GM08714 (cell line): ENCODE results near the gene DSCAML1.

Experiments
- H3K4me3 ChIP-seq: fragments of 200-500 bp; sonication (Bioruptor generic); 2 replicates; pipeline ENCODE4 v1.5.1; 2014; ENCODE audit warnings: mild to moderate bottlenecking, low read length, inconsistent platforms
- ZNF274 ChIP-seq: IDR thresholded peaks from 2 replicates; pipeline ENCODE4 v1.6.1; 2012; ENCODE audit warnings: mild to moderate bottlenecking, low read depth, low read length

The DSCAML1 gene

GRCh38 chr11:117730208-117730800 lies 66.7 kb downstream of the DSCAML1 start:
- no peak overlapping the region for H3K4me3 ChIP-seq
- no peak for TF ChIP-seq ZNF274

DNA sequence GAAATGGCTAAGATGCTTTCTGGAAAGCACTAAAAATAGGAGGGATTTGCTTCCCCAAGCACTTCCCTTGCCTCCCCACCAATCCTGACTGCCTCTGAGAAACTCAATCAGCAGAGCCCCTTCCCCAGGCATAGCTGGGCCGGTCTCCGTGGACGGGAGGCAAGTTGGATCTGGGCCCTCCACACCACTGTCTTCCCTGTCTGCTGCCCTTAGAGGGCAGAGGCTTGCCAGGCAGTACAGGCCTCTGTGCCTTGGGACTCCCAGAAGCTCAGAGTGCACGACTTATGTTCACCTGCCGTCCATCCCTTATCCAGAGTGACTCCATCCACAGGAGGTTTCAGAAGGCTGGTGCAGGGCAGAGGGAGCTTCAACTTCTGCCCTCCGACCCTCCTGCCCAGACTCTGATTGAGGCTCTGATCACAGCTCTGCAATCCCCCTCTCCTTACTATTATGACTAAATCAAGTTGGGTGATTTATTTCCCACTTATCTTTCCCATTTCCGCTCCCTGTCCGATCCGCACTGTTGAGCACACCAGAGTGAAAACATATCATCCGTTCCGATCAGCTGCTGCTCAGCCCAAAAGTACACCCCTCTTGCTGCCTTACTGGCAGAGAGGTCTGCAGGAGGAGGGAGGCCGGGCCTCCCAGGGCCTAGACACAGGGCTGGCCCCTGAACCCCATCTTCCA lies 71.8 kb downstream of the DSCAML1 start:
- TF ChIP-seq ZNF274: no peak

DNA sequence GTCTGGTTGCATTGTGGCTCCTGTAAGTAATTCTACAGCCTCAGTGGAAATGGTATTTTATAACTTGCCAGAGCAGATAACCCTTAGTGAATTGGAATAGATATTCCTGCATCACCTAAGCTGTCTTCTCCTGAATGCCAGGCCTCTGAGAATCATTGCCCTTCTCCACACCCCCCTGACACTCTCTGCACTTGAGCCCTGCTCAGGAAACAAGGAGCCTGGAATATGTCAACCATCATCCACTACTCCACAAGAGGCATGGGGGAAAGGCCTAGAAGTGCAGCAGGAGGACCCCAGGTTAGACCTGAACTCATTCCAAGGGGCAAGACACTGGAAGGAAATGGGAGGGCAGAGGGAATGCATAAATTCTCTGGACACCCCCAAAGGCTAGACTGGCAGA lies 72.4 kb downstream of the DSCAML1 start:
- no peak overlapping the region for H3K4me3 ChIP-seq
- no peak for TF ChIP-seq ZNF274

More for the DNA sequence above, 71.8 kb downstream of the DSCAML1 start:
- H3K4me3 ChIP-seq: no peak overlapping the region

DNA sequence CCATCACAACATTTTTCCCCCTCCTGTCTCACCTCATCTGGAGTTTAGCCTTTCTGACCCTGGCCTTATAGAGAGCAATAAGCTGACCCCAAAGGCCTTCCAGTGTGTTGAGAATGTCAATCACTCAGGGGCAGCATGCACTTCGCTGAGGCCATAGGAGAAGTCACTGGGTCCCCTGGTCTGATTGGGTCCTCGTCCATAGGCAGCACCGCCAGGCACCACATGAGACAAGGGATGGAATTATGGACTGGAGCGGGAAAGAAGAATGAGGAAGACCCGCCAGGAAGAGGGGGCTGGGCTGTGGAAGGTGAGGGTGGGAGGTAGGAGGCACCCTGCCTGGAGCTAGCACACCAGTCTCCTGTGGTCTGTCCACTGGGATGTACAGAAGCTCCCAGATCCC lies 72.9 kb downstream of the DSCAML1 start:
- no peak for TF ChIP-seq ZNF274
- no peak overlapping the region for H3K4me3 ChIP-seq

DNA sequence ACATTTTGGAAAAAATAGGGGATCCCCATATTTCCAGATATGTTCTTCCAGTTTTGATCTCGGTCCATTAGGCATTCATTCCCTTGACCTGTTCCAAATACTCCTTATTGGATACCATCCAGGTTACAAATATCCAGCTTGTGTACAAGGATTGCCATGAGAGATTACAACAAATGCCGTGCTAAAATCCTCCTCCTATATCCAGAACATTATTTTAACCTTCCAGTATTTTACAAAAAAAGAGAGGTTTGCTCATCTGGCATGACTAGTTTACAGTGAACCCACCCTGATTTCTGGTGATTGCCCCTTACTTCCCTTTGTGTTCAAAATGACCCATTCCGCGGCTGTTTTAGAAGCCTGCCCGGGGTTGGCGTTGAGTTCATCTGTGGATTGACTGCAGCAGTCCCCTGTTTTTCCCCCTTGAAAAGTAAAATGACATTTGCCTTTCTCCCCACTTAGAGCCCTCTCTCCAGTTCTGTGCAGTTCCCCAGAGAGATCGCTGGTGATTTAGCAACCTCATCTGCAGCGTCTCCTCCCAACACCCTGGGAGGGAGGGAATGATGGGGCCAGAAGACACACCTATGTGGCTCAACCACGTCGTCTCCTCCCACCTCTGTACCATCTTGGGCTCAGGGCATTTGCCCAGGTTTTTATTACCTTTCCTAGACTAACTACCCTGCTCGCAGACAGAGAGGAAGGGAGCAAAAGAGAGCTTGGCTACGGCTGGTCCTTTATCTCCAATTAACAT lies 73.6 kb downstream of the DSCAML1 start:
- TF ChIP-seq ZNF274: no peak
- no peak overlapping the region for H3K4me3 ChIP-seq

DNA sequence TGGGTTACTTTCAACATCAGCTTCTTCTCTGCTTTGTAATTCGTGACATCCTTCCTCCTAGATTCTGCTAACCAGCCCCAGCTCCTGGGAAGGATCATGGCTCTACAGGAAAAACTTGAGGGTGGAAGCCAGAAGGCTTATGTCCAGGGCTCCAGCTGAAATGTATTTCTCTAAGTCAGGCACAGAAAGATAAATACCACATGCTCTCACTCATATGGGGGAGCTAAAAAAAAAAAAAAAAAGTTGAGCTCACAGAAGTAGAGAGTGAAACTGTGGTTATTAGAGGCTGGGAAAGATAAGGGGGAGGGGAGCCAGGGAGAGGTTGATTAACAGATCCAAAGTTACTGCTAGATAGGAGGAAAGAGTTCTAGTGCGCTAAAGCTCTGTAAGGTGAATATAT lies 74.9 kb downstream of the DSCAML1 start:
- no peak for TF ChIP-seq ZNF274
- no peak overlapping the region for H3K4me3 ChIP-seq

- no peak overlapping the region for H3K4me3 ChIP-seq
- TF ChIP-seq ZNF274: no peak
Measured at GRCh38 chr11:117720061-117720511, 76.9 kb downstream of the DSCAML1 start.

DNA sequence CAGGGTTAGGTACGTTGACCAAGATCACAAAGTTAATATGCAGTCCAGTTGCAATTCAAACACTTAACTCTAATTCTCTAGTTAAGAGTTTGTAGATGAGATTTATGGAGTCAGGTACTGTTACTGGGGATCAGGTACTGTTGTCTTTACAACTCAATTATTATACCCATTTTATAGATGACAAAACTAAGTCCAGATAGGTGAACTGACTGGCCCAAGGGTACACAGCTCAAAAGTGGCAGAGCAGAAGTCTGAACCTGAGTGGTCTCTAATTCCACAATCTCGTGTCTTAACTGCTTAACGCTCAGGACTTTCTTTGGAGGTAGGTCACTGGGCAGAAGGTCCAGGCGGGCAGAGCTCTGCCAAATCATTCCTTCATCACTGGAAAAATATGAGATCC lies 77.5 kb downstream of the DSCAML1 start:
- no peak for TF ChIP-seq ZNF274
- H3K4me3 ChIP-seq: no peak overlapping the region

DNA sequence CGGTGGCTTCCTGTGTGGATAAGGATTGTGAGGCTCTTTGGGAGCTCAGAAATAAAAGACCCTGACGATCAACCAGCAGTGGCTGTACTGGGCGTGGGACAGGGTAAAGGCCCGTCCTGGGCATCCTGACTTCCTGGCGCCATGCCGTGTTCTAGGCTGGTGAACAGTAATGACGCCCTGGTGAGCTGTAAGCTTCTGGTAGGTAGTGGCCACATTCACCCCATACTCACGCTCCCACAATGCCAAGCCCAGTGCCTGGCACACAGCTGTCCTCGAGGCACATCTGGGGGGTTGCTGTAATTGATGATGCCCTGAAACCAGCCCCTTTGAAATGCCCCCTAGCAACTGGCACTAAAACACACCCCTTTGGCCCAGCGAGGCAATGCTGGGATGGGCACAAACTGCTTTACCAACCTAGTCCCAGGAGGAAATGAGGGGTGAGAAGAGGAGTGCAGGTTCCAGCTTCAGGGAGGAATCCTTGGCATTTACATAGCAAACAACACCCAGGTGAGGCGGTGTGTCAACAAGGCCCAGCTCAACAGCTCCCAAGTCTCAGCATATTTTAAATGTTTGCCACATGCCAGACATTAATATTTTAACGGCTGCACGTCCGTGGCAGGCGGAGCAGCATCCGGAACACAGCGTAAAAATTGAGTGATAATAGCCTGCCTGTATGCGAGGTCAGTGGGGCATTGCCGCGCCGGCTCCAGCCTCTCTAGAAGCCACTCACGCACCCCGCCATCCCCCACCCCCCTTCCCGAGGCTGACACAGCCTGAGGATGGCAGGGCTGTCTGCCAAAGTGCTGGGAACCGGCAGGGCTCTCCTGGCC lies 79.3 kb downstream of the DSCAML1 start:
- H3K4me3 ChIP-seq: no peak overlapping the region
- TF ChIP-seq ZNF274: no peak

GRCh38 chr11:117716521-117717440 lies 80.2 kb downstream of the DSCAML1 start:
- TF ChIP-seq ZNF274: no peak

DNA sequence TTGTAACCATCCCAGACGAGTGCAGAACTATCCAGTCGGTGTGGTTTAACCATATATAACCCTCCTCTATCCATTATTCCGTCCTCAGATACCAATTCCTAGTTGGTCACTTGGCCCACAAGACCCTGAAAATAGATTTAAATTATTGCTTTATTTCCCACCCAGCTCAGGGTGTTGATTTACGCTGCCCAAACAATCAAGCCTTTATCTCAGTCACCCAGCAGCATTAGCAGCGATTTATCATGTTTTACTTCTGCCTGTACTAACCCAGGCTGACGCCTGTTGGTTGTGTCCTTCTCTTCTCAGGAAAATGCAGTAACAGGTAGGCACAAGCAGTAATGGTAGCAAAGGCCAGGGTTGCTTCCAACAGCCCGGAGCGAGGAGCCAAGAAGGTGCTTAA lies 81.2 kb downstream of the DSCAML1 start:
- TF ChIP-seq ZNF274: no peak
- no peak overlapping the region for H3K4me3 ChIP-seq

More at GRCh38 chr11:117716521-117717440, 80.2 kb downstream of the DSCAML1 start:
- H3K4me3 ChIP-seq: no peak overlapping the region

GRCh38 chr11:117713538-117713991 lies 83.5 kb downstream of the DSCAML1 start:
- H3K4me3 ChIP-seq: no peak overlapping the region
- no peak for TF ChIP-seq ZNF274

DNA sequence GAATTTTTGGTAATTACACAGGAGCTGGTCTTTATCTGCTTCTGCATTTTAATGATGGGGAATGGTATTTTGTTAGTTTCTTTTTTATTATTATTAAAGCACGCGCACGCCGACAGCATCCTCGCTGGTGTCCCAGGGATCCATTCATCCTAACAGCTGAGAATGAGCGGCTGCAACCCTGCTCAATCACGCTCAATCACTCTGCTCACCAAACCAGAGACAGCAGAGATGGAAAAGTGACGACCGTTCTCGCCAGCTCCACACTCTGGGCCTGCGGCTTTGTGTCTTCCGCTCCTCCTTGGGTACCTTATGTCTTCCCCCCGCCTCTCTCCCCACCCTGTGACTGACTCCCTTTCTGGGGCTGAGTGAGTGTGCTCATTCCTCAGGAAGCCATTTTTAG lies 84.5 kb downstream of the DSCAML1 start:
- no peak for TF ChIP-seq ZNF274
- no peak overlapping the region for H3K4me3 ChIP-seq

DNA sequence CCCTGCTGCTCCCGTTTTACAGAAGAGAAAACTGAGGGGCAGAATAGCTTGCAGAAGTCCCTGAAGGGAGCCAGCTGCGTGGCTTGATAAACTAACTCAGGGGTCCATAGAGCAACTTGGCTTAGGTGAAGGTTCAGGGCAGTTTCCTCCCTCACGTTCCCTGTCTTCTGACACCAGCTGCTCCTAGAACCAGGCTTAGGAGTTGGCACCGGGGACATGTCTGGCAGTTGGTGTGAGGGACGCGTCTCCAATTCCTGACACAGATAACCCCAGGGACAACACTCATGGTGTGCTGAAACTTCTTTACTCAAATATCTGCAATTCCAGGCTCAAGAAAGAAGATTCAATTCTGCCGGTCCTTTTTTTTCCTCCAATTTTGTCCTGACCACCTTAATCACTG lies 85.7 kb downstream of the DSCAML1 start:
- TF ChIP-seq ZNF274: no peak
- no peak overlapping the region for H3K4me3 ChIP-seq
